ENCODE data around the gene SHLD1. TPM values are rescaled to one million over a fixed set of nuclear protein-coding genes. Genes with fewer than 3 reads are reported as not detected.

SHLD1 gene
- total RNA-seq, 1 donor from 2014 or later: 5.7 TPM

GRCh38 chr20:5806457-5807263 lies 56.5 kb downstream of the SHLD1 start:
- no peaks in the 10 kb centered on the region for H3K9me3 ChIP-seq (replicated peaks)
- TF ChIP-seq, protein P1, sequence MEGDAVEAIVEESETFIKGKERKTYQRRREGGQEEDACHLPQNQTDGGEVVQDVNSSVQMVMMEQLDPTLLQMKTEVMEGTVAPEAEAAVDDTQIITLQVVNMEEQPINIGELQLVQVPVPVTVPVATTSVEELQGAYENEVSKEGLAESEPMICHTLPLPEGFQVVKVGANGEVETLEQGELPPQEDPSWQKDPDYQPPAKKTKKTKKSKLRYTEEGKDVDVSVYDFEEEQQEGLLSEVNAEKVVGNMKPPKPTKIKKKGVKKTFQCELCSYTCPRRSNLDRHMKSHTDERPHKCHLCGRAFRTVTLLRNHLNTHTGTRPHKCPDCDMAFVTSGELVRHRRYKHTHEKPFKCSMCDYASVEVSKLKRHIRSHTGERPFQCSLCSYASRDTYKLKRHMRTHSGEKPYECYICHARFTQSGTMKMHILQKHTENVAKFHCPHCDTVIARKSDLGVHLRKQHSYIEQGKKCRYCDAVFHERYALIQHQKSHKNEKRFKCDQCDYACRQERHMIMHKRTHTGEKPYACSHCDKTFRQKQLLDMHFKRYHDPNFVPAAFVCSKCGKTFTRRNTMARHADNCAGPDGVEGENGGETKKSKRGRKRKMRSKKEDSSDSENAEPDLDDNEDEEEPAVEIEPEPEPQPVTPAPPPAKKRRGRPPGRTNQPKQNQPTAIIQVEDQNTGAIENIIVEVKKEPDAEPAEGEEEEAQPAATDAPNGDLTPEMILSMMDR (IDR thresholded peaks at IDR 0.05; ENCODE audit: borderline replicate concordance): peak; percentile 35
- peaks cover 27% of the 10 kb centered on the region for H3K4me1 ChIP-seq
- no peak overlapping the region for H3K4me3 ChIP-seq
- H3K27me3 ChIP-seq (ENCODE audit: low read depth): no peaks in the 10 kb centered on the region
- H3K27ac ChIP-seq (replicated peaks): no peak overlapping the region
- intact Hi-C loops (cut with micrococcal nuclease): loop anchor here (10.0 kb wide), 1 partner anchor 118 kb away; no protein-coding TSS in a partner anchor
- H3K36me3 ChIP-seq: no peaks in the 10 kb centered on the region
- no peak for DNase-seq

DNA sequence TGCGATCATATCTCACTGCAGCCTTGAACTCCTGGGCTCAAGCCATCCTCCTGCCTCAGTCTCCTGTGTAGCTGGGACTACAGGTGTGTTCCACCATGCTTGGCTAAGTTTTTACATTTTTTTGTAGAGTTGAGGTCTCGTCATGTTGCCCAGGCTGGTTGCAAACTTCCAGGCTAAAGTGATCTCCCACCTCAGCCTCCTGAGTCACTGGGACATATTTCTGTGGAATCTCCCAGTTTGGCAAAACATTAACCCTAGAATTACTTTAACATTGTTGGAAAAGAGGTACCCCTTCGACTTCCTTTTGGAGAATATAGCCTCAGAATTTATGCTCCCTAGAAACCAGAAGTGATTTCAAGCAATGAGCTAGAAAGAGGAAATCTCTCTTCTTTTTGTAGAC lies 57.2 kb downstream of the SHLD1 start:
- TF ChIP-seq, protein P1 (IDR thresholded peaks at IDR 0.05; ENCODE audit: borderline replicate concordance): no peak
- no peak overlapping the region for H3K27ac ChIP-seq (replicated peaks)
- H3K4me3 ChIP-seq: no peak overlapping the region
- no peak for DNase-seq
- H3K36me3 ChIP-seq: no peaks in the 10 kb centered on the region
- H3K27me3 ChIP-seq (ENCODE audit: low read depth): no peaks in the 10 kb centered on the region
- peaks cover 27% of the 10 kb centered on the region for H3K4me1 ChIP-seq
- no peaks in the 10 kb centered on the region for H3K9me3 ChIP-seq (replicated peaks)
- intact Hi-C loops (cut with micrococcal nuclease): loop anchor here (10.0 kb wide), 1 partner anchor 117 kb away; no protein-coding TSS in a partner anchor

- no peak for DNase-seq
- no peak overlapping the region for H3K27ac ChIP-seq (replicated peaks)
- peaks cover 25% of the 10 kb centered on the region for H3K4me1 ChIP-seq
- intact Hi-C loops (cut with micrococcal nuclease): loop anchor here (10.0 kb wide), 1 partner anchor 116 kb away; no protein-coding TSS in a partner anchor
- TF ChIP-seq, protein P1 (IDR thresholded peaks at IDR 0.05; ENCODE audit: borderline replicate concordance): no peak
- no peaks in the 10 kb centered on the region for H3K36me3 ChIP-seq
- H3K4me3 ChIP-seq: no peak overlapping the region
- H3K9me3 ChIP-seq (replicated peaks): no peaks in the 10 kb centered on the region
- no peaks in the 10 kb centered on the region for H3K27me3 ChIP-seq (ENCODE audit: low read depth)
Observed at GRCh38 chr20:5808901-5809300, 58.7 kb downstream of the SHLD1 start.

DNA sequence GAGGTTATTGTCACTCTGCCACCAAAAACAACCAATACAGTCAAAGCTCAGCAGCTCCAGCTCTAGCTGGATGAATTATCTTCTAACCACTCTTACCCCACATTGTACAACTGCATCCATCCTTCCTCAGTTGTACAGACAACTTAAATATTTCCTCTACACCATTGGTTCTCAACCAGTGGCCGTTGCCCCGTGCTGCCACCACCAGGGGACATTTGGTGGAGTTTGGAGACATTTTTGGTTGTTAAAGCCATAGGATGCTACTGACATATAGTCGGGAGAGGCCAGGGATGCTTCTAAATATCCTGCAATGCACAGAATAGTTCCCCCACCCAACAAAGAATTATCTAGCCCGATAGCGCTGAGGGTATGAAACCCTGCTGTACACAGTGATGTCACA lies 59.3 kb downstream of the SHLD1 start:
- no peaks in the 10 kb centered on the region for H3K27me3 ChIP-seq (ENCODE audit: low read depth)
- H3K4me1 ChIP-seq: peaks cover 19% of the 10 kb centered on the region
- intact Hi-C loops (cut with micrococcal nuclease): loop anchor here (10.0 kb wide), 1 partner anchor 115 kb away; no protein-coding TSS in a partner anchor
- no peaks in the 10 kb centered on the region for H3K36me3 ChIP-seq
- no peak overlapping the region for H3K4me3 ChIP-seq
- TF ChIP-seq, protein P1 (IDR thresholded peaks at IDR 0.05; ENCODE audit: borderline replicate concordance): no peak
- H3K9me3 ChIP-seq (replicated peaks): no peaks in the 10 kb centered on the region
- no peak for DNase-seq
- H3K27ac ChIP-seq (replicated peaks): no peak overlapping the region

- no peak overlapping the region for H3K27ac ChIP-seq (replicated peaks)
- H3K36me3 ChIP-seq: no peaks in the 10 kb centered on the region
- TF ChIP-seq, protein P1 (IDR thresholded peaks at IDR 0.05; ENCODE audit: borderline replicate concordance): no peak
- H3K4me3 ChIP-seq: no peak overlapping the region
- no peaks in the 10 kb centered on the region for H3K27me3 ChIP-seq (ENCODE audit: low read depth)
- peaks cover 10% of the 10 kb centered on the region for H3K4me1 ChIP-seq
- intact Hi-C loops (cut with micrococcal nuclease): no loop called here
- no peaks in the 10 kb centered on the region for H3K9me3 ChIP-seq (replicated peaks)
- DNase-seq: no peak
Observed at GRCh38 chr20:5810800-5811422, 60.7 kb downstream of the SHLD1 start.

Measured in left ventricle myocardium inferior (tissue), 1 donor.